GM23248 (cell line): ENCODE results near the gene CALN1.

Experiments
- EZH2 ChIP-seq: fragments of 200-600 bp; sonication (generic); IDR thresholded peaks from 2 replicates; pipeline ENCODE4 v1.6.1; 2018; ENCODE audit warnings: antibody characterized with exemption, mild to moderate bottlenecking; ENCODE audit not compliant: insufficient read depth, poor library complexity, severe bottlenecking
- EZH2phosphoT487 ChIP-seq: fragments of 200-600 bp; sonication (generic); IDR thresholded peaks from 2 replicates; pipeline ENCODE4 v1.6.1; 2018; ENCODE audit warnings: antibody characterized with exemption, moderate library complexity, mild to moderate bottlenecking, low read depth; ENCODE audit not compliant: insufficient read depth

DNA sequence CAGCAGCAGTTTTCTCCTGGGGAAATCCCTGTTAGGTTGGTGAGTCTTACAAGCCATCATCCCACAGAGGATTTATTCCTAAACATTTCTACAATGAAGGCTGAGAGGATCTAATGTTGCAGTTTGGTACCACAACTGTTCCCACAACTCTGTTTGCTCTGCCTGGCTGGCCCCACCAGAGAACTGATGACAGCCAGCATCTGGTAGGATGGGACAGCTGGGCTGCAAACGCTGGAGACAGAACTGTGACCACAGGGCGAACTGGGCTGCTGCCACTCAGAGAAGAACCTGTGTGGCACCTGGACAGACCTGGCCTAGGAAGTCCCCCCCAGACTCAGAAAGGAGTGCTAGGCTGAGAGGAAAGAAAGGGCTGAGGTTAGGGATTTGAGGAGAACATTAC is 94.8 kb downstream of the CALN1 start:
- TF ChIP-seq EZH2 (no peak), EZH2phosphoT487 (no peak)
